ENCODE results near the gene FAM184A. TPM values are rescaled to one million over a fixed set of nuclear protein-coding genes. Genes with fewer than 3 reads are reported as not detected.

Gene FAM184A
- total RNA-seq, 4 donors from 2014 or later = 0.19 to 6.8 (median 1.8) TPM

GRCh38 chr6:119040636-119041035 lies 37.8 kb downstream of the FAM184A start:
- H3K9me3 ChIP-seq = no peaks in the 10 kb centered on the region
- WGBS = 72% methylated on average over 6 of the region's 6 CpGs
- TF ChIP-seq POLR2A (IDR thresholded peaks at IDR 0.05) (no peak), CTCF (IDR thresholded peaks at IDR 0.05) (no peak)
- H3K4me3 ChIP-seq = no peak overlapping the region
- H3K27me3 ChIP-seq = no peaks in the 10 kb centered on the region
- no peak overlapping the region for H3K27ac ChIP-seq
- DNase-seq (ENCODE audit: low spot score in 2 of 2) = no peak
- no peaks in the 10 kb centered on the region for H3K4me1 ChIP-seq
- no peaks in the 10 kb centered on the region for H3K36me3 ChIP-seq

- Histone ChIP-seq H3K27ac (no peak overlapping the region), H3K4me3 (no peak overlapping the region), H3K4me1 (peaks cover 1% of the 10 kb centered on the region), H3K36me3 (no peaks in the 10 kb centered on the region), H3K9me3 (no peaks in the 10 kb centered on the region), H3K27me3 (no peaks in the 10 kb centered on the region)
- TF ChIP-seq POLR2A (IDR thresholded peaks at IDR 0.05) = no peak
- DNase-seq (ENCODE audit: low spot score in 2 of 2) = no peak
- 91% methylated on average over 8 of the region's 8 CpGs for WGBS
Measured at GRCh38 chr6:119040229-119040628, 38.2 kb downstream of the FAM184A start.

- TF ChIP-seq CTCF (IDR thresholded peaks at IDR 0.05) (no peak), POLR2AphosphoS5 (IDR thresholded peaks at IDR 0.05) (no peak)
- no peaks in the 10 kb centered on the region for H3K36me3 ChIP-seq
- no peaks in the 10 kb centered on the region for H3K9me3 ChIP-seq
- 78% methylated on average over 4 of the region's 4 CpGs for WGBS
- H3K4me1 ChIP-seq = peaks cover 5% of the 10 kb centered on the region
- no peak overlapping the region for H3K4me3 ChIP-seq
- H3K27ac ChIP-seq = no peak overlapping the region
- DNase-seq (ENCODE audit: low spot score in 2 of 2) = no peak
- no peaks in the 10 kb centered on the region for H3K27me3 ChIP-seq
Measured at GRCh38 chr6:119037941-119038623, 40.4 kb downstream of the FAM184A start.

- DNase-seq (ENCODE audit: low spot score in 2 of 2) = no peak
- Histone ChIP-seq H3K36me3 (no peaks in the 10 kb centered on the region), H3K27ac (no peak overlapping the region), H3K9me3 (no peaks in the 10 kb centered on the region), H3K4me3 (no peak overlapping the region), H3K4me1 (peaks cover 5% of the 10 kb centered on the region), H3K27me3 (no peaks in the 10 kb centered on the region)
- TF ChIP-seq EP300 (IDR thresholded peaks at IDR 0.05) (no peak), CTCF (IDR thresholded peaks at IDR 0.05) (no peak), POLR2A (IDR thresholded peaks at IDR 0.05) (no peak), POLR2AphosphoS5 (IDR thresholded peaks at IDR 0.05) (no peak)
Measured at GRCh38 chr6:119037264-119037663, 41.2 kb downstream of the FAM184A start.

- Histone ChIP-seq H3K36me3 (no peaks in the 10 kb centered on the region), H3K27ac (no peak overlapping the region), H3K4me1 (peaks cover 5% of the 10 kb centered on the region), H3K9me3 (no peaks in the 10 kb centered on the region), H3K27me3 (no peaks in the 10 kb centered on the region), H3K4me3 (no peak overlapping the region)
- 63% methylated on average over 5 of the region's 5 CpGs for WGBS
- TF ChIP-seq POLR2A (IDR thresholded peaks at IDR 0.05) = no peak
- no peak for TF ChIP-seq POLR2AphosphoS5 (IDR thresholded peaks at IDR 0.05)
- TF ChIP-seq EP300 (IDR thresholded peaks at IDR 0.05) = no peak
- TF ChIP-seq CTCF (IDR thresholded peaks at IDR 0.05) = no peak
- no peak for DNase-seq (ENCODE audit: low spot score in 2 of 2)
Measured at GRCh38 chr6:119036081-119036480, 42.4 kb downstream of the FAM184A start.

- no peak overlapping the region for H3K27ac ChIP-seq
- H3K4me3 ChIP-seq = no peak overlapping the region
- peaks cover 5% of the 10 kb centered on the region for H3K4me1 ChIP-seq
- H3K36me3 ChIP-seq = no peaks in the 10 kb centered on the region
- WGBS = 63% methylated on average over 6 of the region's 6 CpGs
- no peaks in the 10 kb centered on the region for H3K9me3 ChIP-seq
- TF ChIP-seq POLR2AphosphoS5 (IDR thresholded peaks at IDR 0.05) = no peak
- TF ChIP-seq CTCF (IDR thresholded peaks at IDR 0.05) = no peak
- TF ChIP-seq EP300 (IDR thresholded peaks at IDR 0.05) = no peak
- no peak for TF ChIP-seq POLR2A (IDR thresholded peaks at IDR 0.05)
- no peaks in the 10 kb centered on the region for H3K27me3 ChIP-seq
- DNase-seq (ENCODE audit: low spot score in 2 of 2) = no peak
Measured at GRCh38 chr6:119035459-119035858, 43.0 kb downstream of the FAM184A start.

All from suprapubic skin (tissue), 4 donors.